Osteocyte (in vitro differentiated cells): ENCODE results near the gene GNG8. TPM values are rescaled to one million over a fixed set of nuclear protein-coding genes. Genes with fewer than 3 reads are reported as not detected.

Experiments used
- DNase-seq: peaks from one replicate; pipeline ENCODE4 v3.0.0; 2021; ENCODE audit warnings: mixed read lengths; ENCODE audit not compliant: unreplicated experiment; ENCODE audit errors: extremely low spot score
- H3K27ac Mint-ChIP-seq: one replicate; pipeline ENCODE4 v1.8.0; 2021; ENCODE audit warnings: mild to moderate bottlenecking, mixed read lengths; ENCODE audit not compliant: unreplicated experiment
- H3K27me3 Mint-ChIP-seq: one replicate; pipeline ENCODE4 v1.8.0; 2021; ENCODE audit warnings: mixed read lengths; ENCODE audit not compliant: unreplicated experiment
- H3K36me3 Mint-ChIP-seq: one replicate; pipeline ENCODE4 v1.8.0; 2021; ENCODE audit warnings: mixed read lengths; ENCODE audit not compliant: unreplicated experiment
- H3K4me1 Mint-ChIP-seq: one replicate; pipeline ENCODE4 v1.8.0; 2021; ENCODE audit warnings: mixed read lengths; ENCODE audit not compliant: unreplicated experiment
- H3K4me3 Mint-ChIP-seq: one replicate; pipeline ENCODE4 v1.8.0; 2021; ENCODE audit warnings: mild to moderate bottlenecking, moderate library complexity, mixed read lengths; ENCODE audit not compliant: unreplicated experiment
- H3K9me3 Mint-ChIP-seq: one replicate; pipeline ENCODE4 v1.8.0; 2021; ENCODE audit warnings: mixed read lengths; ENCODE audit not compliant: unreplicated experiment
- total RNA-seq: library from RNA; stranded (reverse); gene quantifications from 2 replicates; pipeline ENCODE4 v1.2.1, GENCODE V29; 2021
- TF ChIP-seq, protein P1 (sequence below): fragments of 200-600 bp; sonication (generic); IDR thresholded peaks from 2 replicates; pipeline ENCODE4 v1.5.0; 2021; ENCODE audit warnings: antibody characterized with exemption, mild to moderate bottlenecking, moderate library complexity

GNG8 gene
- total RNA-seq, 1 donor from 2014 or later = not detected

DNA sequence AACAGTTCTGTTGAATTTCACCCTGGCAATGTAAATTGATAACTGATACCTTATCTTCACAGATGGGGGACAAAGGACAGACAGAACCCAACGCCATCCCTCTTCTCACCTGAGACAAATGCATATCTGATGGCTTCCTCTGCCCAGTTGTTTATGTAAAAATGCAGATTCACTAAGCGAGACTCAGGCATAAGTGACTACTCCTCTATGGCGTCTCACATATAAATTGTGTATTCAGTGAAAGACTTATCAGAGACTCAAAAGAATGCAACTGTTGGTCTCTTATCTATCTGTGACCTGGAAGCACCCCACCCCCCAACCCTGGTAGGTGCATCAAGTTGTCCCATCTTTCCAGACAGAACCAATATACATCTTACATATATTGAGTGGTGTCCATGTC, 48.1 kb downstream of the GNG8 start:
- no peaks in the 10 kb centered on the region for H3K36me3 Mint-ChIP-seq
- no peak for DNase-seq
- no peaks in the 10 kb centered on the region for H3K4me1 Mint-ChIP-seq
- H3K9me3 Mint-ChIP-seq = no peaks in the 10 kb centered on the region
- TF ChIP-seq, protein P1, sequence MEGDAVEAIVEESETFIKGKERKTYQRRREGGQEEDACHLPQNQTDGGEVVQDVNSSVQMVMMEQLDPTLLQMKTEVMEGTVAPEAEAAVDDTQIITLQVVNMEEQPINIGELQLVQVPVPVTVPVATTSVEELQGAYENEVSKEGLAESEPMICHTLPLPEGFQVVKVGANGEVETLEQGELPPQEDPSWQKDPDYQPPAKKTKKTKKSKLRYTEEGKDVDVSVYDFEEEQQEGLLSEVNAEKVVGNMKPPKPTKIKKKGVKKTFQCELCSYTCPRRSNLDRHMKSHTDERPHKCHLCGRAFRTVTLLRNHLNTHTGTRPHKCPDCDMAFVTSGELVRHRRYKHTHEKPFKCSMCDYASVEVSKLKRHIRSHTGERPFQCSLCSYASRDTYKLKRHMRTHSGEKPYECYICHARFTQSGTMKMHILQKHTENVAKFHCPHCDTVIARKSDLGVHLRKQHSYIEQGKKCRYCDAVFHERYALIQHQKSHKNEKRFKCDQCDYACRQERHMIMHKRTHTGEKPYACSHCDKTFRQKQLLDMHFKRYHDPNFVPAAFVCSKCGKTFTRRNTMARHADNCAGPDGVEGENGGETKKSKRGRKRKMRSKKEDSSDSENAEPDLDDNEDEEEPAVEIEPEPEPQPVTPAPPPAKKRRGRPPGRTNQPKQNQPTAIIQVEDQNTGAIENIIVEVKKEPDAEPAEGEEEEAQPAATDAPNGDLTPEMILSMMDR = no peak
- H3K4me3 Mint-ChIP-seq = no peak overlapping the region
- no peak overlapping the region for H3K27ac Mint-ChIP-seq
- H3K27me3 Mint-ChIP-seq = peaks cover 37% of the 10 kb centered on the region

DNA sequence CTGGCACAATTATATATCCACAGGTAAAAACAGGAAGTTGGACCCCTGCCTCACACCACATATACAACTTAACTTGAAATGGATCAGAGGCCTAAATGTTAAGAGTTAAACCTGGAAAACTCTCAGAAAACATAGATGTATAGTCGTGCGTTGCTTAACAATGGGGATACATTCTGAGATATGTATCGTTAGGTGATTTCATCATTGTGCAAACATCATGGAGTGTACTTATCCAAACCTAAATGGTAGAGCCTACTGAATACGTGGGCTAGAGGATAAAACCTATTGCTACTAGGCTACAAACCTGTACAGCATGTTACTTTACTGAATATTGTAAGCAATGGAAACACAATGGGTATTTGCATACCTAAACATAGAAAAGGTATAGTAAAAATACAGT, 49.7 kb downstream of the GNG8 start:
- TF ChIP-seq, protein P1 = no peak
- H3K27me3 Mint-ChIP-seq = peaks cover 37% of the 10 kb centered on the region
- no peak for DNase-seq
- no peak overlapping the region for H3K4me3 Mint-ChIP-seq
- H3K9me3 Mint-ChIP-seq = no peaks in the 10 kb centered on the region
- no peaks in the 10 kb centered on the region for H3K4me1 Mint-ChIP-seq
- no peak overlapping the region for H3K27ac Mint-ChIP-seq
- H3K36me3 Mint-ChIP-seq = no peaks in the 10 kb centered on the region

DNA sequence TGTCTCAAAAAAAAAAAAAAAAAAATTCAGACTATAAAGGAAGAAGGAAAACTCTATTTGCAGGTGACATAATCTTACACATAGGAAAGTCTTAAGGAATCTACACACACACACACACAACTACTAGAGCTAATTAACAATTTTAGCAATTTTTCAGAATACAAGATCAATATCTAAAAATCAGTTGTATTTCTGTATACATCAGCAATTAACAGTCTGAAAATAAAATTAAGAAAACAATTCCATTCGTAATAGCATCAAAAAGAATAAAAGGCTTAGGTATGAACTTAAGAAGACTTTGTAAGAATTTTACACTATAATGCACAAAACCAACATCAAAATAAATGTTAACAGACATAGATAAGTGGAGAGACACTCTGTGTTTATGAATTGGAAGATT, 50.5 kb downstream of the GNG8 start:
- no peak for DNase-seq
- H3K36me3 Mint-ChIP-seq = no peaks in the 10 kb centered on the region
- peaks cover 3% of the 10 kb centered on the region for H3K9me3 Mint-ChIP-seq
- H3K4me3 Mint-ChIP-seq = no peak overlapping the region
- no peaks in the 10 kb centered on the region for H3K4me1 Mint-ChIP-seq
- TF ChIP-seq, protein P1 = no peak
- H3K27ac Mint-ChIP-seq = no peak overlapping the region
- H3K27me3 Mint-ChIP-seq = peaks cover 41% of the 10 kb centered on the region

Other genes with a start within 250 kb of the GNG8 start
- gene CCDC8, start 222.6 kb downstream of the GNG8 start, total RNA-seq = 34.5 and 35.0 TPM in 2 replicates
- gene PNMA8C, start 207.3 kb downstream of the GNG8 start, total RNA-seq = 0.11 TPM in 1 of 2 replicates, not detected in the other
- gene PNMA8A, start 164.6 kb downstream of the GNG8 start, total RNA-seq = 10.3 and 10.8 TPM in 2 replicates
- gene PNMA8B, start 140.3 kb downstream of the GNG8 start, total RNA-seq = 2.5 TPM in 2 replicates
- gene CALM3, start 34.9 kb downstream of the GNG8 start, total RNA-seq = 167 and 168 TPM in 2 replicates
- 0.31 and 0.38 TPM in 2 replicates for gene PTGIR, start 11.1 kb downstream of the GNG8 start, total RNA-seq
- gene DACT3, start 25.0 kb upstream of the GNG8 start, total RNA-seq = 11.2 and 11.5 TPM in 2 replicates
- gene PRKD2, start 80.9 kb upstream of the GNG8 start, total RNA-seq = 41.9 and 43.9 TPM in 2 replicates
- 34.0 and 37.7 TPM in 2 replicates for gene FKRP, start 109.9 kb upstream of the GNG8 start, total RNA-seq
- gene STRN4, start 110.2 kb upstream of the GNG8 start, total RNA-seq = 87.1 and 93.5 TPM in 2 replicates
- 313 and 354 TPM in 2 replicates for gene SLC1A5, start 152.4 kb upstream of the GNG8 start, total RNA-seq
- gene AP2S1, start 214.6 kb upstream of the GNG8 start, total RNA-seq = 226 and 229 TPM in 2 replicates
- 107 and 113 TPM in 2 replicates for gene ARHGAP35, start 224.8 kb upstream of the GNG8 start, total RNA-seq